Right renal pelvis (tissue), 4 donors: Measurements from ENCODE around the gene NPM1. TPM values are rescaled to one million over a fixed set of nuclear protein-coding genes. Genes with fewer than 3 reads are reported as not detected.
"Not testable (repeated sequence)": the region's sequence is repeated elsewhere in the genome, so short reads cannot be mapped to it uniquely, and the experiment has no call there.

Experiments
- DNase-seq, 4 donors: peaks; one replicate each; pipeline ENCODE4 v3.0.0-alpha.2; 2013; ENCODE audit warnings: low read depth in 4 of 4, low spot score in 3 of 4, missing footprints in 1 of 4
- polyA plus RNA-seq, 4 donors: library from polyadenylated mRNA; unstranded; fragments of 120-200 nt; gene quantifications; one replicate each; pipeline ENCODE4 v1.2.1, GENCODE V29; 2013; ENCODE audit not compliant: insufficient read length in 4 of 4

NPM1 gene
- polyA plus RNA-seq, 4 donors, result 1,705 to 1,942 (median 1,818) TPM

- DNase-seq, result no peak
Measured at GRCh38 chr5:171409164-171410136, 21.8 kb downstream of the NPM1 start.

- DNase-seq, result no peak
Measured at GRCh38 chr5:171410181-171410580, 22.5 kb downstream of the NPM1 start.

GRCh38 chr5:171412186-171412585 lies 24.5 kb downstream of the NPM1 start:
- DNase-seq, result no peak

GRCh38 chr5:171413153-171413910 lies 25.7 kb downstream of the NPM1 start:
- no peak for DNase-seq

- DNase-seq, result not testable (repeated sequence)
Measured at GRCh38 chr5:171413993-171414392, 26.3 kb downstream of the NPM1 start.

- DNase-seq, result no peak
Measured at GRCh38 chr5:171415115-171415730, 27.6 kb downstream of the NPM1 start.

GRCh38 chr5:171416160-171417049 lies 28.8 kb downstream of the NPM1 start:
- no peak for DNase-seq

- DNase-seq, result peak in 3 of 4 donors; percentile 71 to 76 (median 74)
Measured at GRCh38 chr5:171418316-171418981, 30.8 kb downstream of the NPM1 start.

- DNase-seq, result no peak
Measured at GRCh38 chr5:171418982-171419687, 31.5 kb downstream of the NPM1 start, which contains the start of gene FGF18. Gene FGF18 (plus strand): TSS chr5:171419647. CDS start chr5:171420200, 553 bp downstream.

- DNase-seq, result no peak
Measured at GRCh38 chr5:171419688-171420430, 32.2 kb downstream of the NPM1 start.

- no peak for DNase-seq
Measured at GRCh38 chr5:171420431-171421241, 33.0 kb downstream of the NPM1 start.

- DNase-seq, result no peak
Measured at GRCh38 chr5:171421331-171422262, 33.9 kb downstream of the NPM1 start.

- DNase-seq, result no peak
Measured at GRCh38 chr5:171422495-171422894, 34.8 kb downstream of the NPM1 start.

- no peak for DNase-seq
Measured at GRCh38 chr5:171422902-171423663, 35.4 kb downstream of the NPM1 start.

GRCh38 chr5:171424726-171425125 lies 37.1 kb downstream of the NPM1 start:
- no peak for DNase-seq
